Thymus (tissue), 11 donors: ENCODE results near the gene CCDC77. TPM values are rescaled to one million over a fixed set of nuclear protein-coding genes. Genes with fewer than 3 reads are reported as not detected.

ENCODE experiments used
- DNase-seq, 9 donors: peaks; one replicate each; pipeline ENCODE4 v3.0.0-alpha.2; 2013; ENCODE audit warnings: low spot score in 9 of 9, low read depth in 6 of 9, missing footprints in 1 of 9
- H3K27ac ChIP-seq, 2 donors: one replicate each; pipeline ENCODE4 v1.5.1; 2013; ENCODE audit warnings: control low read depth in 1 of 2, low read depth in 1 of 2, low read length in 1 of 2, mild to moderate bottlenecking in 1 of 2, moderate library complexity in 1 of 2
- H3K27me3 ChIP-seq, 2 donors: one replicate each; pipeline ENCODE4 v1.5.1; 2013; ENCODE audit warnings: low read length in 1 of 2; ENCODE audit not compliant: control insufficient read depth in 2 of 2, insufficient read depth in 1 of 2
- H3K36me3 ChIP-seq, 2 donors: one replicate each; pipeline ENCODE4 v1.5.1; 2013; ENCODE audit warnings: low read length in 1 of 2, mild to moderate bottlenecking in 1 of 2, moderate library complexity in 1 of 2; ENCODE audit not compliant: control insufficient read depth in 2 of 2, insufficient read depth in 2 of 2
- H3K4me1 ChIP-seq, 2 donors: one replicate each; pipeline ENCODE4 v1.5.1; 2013; ENCODE audit warnings: low read length in 2 of 2; ENCODE audit not compliant: control insufficient read depth in 2 of 2, insufficient read depth in 2 of 2
- H3K4me3 ChIP-seq, 2 donors: one replicate each; pipeline ENCODE4 v1.5.1; 2013; ENCODE audit warnings: low read length in 2 of 2, control low read depth in 1 of 2, mild to moderate bottlenecking in 1 of 2
- H3K9me3 ChIP-seq, 2 donors: one replicate each; pipeline ENCODE4 v1.5.1; 2013; ENCODE audit warnings: low read length in 1 of 2, mild to moderate bottlenecking in 1 of 2; ENCODE audit not compliant: control insufficient read depth in 2 of 2, insufficient read depth in 1 of 2
- WGBS: extraction: QIAGEN DNeasy Blood & Tissue Kit; methylation state at CpG from one replicate; pipeline ENCODE4 v1.1.7; 2013; 5-methylcytosine and 5-hydroxymethylcytosine counted together
- polyA plus RNA-seq: library from polyadenylated mRNA; stranded (reverse); fragments of 200-250 nt; gene quantifications from one replicate; pipeline ENCODE4 v1.2.3, GENCODE V29; 2013
- total RNA-seq: library from RNA; stranded (reverse); fragments of 120-200 nt; gene quantifications from one replicate; pipeline ENCODE4 v1.2.4, GENCODE V29; 2013
- donor health status: healthy.

CCDC77 gene
- total and polyA plus RNA-seq, 2 donors: 12.2 to 17.9 TPM

- Histone ChIP-seq H3K4me3 (no peak overlapping the region), H3K36me3 (no peaks in the 10 kb centered on the region), H3K27me3 (peaks cover 0 to 9% of the 10 kb centered on the region in 2 donors), H3K4me1 (no peaks in the 10 kb centered on the region), H3K9me3 (no peaks in the 10 kb centered on the region), H3K27ac (no peak overlapping the region)
- no peak for DNase-seq
- WGBS: 82% methylated on average over 11 of the region's 11 CpGs
Measured at GRCh38 chr12:484096-484495, 82.7 kb downstream of the CCDC77 start.

GRCh38 chr12:490260-490659 is 88.8 kb downstream of the CCDC77 start:
- no peak overlapping the region for H3K27ac ChIP-seq
- no peaks in the 10 kb centered on the region for H3K9me3 ChIP-seq
- no peak overlapping the region for H3K4me3 ChIP-seq
- H3K36me3 ChIP-seq: no peaks in the 10 kb centered on the region
- no peaks in the 10 kb centered on the region for H3K4me1 ChIP-seq
- DNase-seq: no peak
- no peaks in the 10 kb centered on the region for H3K27me3 ChIP-seq

Other genes starting within 250 kb of the CCDC77 start
- gene SLC6A12, start 187.5 kb upstream of the CCDC77 start, total RNA-seq: 0.14 TPM
- gene SLC6A12, start 187.5 kb upstream of the CCDC77 start, polyA plus RNA-seq: 1.6 TPM
- 0.28 TPM for gene SLC6A13, start 138.8 kb upstream of the CCDC77 start, total RNA-seq
- gene SLC6A13, start 138.8 kb upstream of the CCDC77 start, polyA plus RNA-seq: 2.9 TPM
- gene KDM5A, start 12.3 kb upstream of the CCDC77 start, total RNA-seq: 50.0 TPM
- 10.6 TPM for gene KDM5A, start 12.3 kb upstream of the CCDC77 start, polyA plus RNA-seq
- gene B4GALNT3, start 58.3 kb downstream of the CCDC77 start, total RNA-seq: 3.1 TPM
- gene B4GALNT3, start 58.3 kb downstream of the CCDC77 start, polyA plus RNA-seq: 6.3 TPM